ENCODE measurements around the gene PROM2.
A peak's percentile ranks its signal among the peaks of the same experiment; 100 is the strongest.

Gene PROM2, protein sequence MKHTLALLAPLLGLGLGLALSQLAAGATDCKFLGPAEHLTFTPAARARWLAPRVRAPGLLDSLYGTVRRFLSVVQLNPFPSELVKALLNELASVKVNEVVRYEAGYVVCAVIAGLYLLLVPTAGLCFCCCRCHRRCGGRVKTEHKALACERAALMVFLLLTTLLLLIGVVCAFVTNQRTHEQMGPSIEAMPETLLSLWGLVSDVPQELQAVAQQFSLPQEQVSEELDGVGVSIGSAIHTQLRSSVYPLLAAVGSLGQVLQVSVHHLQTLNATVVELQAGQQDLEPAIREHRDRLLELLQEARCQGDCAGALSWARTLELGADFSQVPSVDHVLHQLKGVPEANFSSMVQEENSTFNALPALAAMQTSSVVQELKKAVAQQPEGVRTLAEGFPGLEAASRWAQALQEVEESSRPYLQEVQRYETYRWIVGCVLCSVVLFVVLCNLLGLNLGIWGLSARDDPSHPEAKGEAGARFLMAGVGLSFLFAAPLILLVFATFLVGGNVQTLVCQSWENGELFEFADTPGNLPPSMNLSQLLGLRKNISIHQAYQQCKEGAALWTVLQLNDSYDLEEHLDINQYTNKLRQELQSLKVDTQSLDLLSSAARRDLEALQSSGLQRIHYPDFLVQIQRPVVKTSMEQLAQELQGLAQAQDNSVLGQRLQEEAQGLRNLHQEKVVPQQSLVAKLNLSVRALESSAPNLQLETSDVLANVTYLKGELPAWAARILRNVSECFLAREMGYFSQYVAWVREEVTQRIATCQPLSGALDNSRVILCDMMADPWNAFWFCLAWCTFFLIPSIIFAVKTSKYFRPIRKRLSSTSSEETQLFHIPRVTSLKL

DNA sequence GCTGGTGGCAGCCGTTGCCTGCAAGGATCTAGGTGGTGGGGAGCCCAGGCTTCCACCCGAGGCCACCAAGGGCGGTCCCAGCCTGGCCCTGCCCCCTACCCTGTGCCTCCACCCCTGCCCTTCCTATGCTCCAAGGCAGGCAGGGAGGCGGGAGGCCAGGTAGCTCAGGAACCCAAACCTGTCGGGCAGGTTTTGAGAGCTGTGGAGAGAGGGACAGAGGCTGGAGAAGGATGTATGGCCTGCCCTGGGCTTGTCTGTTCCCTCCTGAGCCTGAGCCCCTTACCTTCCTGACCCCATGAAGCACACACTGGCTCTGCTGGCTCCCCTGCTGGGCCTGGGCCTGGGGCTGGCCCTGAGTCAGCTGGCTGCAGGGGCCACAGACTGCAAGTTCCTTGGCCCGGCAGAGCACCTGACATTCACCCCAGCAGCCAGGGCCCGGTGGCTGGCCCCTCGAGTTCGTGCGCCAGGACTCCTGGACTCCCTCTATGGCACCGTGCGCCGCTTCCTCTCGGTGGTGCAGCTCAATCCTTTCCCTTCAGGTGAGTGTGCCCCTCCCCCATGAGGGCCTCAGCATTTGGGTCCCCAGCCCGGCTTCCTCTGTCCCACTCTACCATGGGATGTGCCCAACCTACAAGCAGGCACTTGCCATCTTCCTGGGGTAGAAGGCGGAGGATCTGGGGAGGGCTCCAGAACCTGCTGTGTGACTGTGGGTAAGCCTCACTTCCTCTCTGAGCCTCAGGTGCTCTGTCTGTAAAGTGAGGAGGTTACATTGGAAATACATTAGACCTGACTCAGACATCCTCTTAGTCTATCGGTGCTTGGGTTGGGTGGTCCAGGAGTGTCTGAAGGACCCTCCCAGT is at the start of gene PROM2:
PROM2 (plus strand) TSS at position 159 of the 860 bp plus-strand sequence; CDS start at position 296, 137 bp downstream.
- no peaks in the 10 kb centered on the region; the same call in 1 of the 2 replicates for H3K27me3 ChIP-seq (replicated peaks; ENCODE audit: control insufficient read depth, insufficient read depth, low read length)
- H3K36me3 ChIP-seq (ENCODE audit: control insufficient read depth, insufficient read depth, low read length): no peaks in the 10 kb centered on the region
- DNase-seq (ENCODE audit: extremely low read depth, insufficient read length): no peak
- TF ChIP-seq, protein P1, sequence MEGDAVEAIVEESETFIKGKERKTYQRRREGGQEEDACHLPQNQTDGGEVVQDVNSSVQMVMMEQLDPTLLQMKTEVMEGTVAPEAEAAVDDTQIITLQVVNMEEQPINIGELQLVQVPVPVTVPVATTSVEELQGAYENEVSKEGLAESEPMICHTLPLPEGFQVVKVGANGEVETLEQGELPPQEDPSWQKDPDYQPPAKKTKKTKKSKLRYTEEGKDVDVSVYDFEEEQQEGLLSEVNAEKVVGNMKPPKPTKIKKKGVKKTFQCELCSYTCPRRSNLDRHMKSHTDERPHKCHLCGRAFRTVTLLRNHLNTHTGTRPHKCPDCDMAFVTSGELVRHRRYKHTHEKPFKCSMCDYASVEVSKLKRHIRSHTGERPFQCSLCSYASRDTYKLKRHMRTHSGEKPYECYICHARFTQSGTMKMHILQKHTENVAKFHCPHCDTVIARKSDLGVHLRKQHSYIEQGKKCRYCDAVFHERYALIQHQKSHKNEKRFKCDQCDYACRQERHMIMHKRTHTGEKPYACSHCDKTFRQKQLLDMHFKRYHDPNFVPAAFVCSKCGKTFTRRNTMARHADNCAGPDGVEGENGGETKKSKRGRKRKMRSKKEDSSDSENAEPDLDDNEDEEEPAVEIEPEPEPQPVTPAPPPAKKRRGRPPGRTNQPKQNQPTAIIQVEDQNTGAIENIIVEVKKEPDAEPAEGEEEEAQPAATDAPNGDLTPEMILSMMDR (IDR thresholded peaks at IDR 0.05; ENCODE audit: insufficient read depth, low read length, poor library complexity, severe bottlenecking): no peak
- no peak within 1 kb of the TSS for H3K4me3 ChIP-seq (replicated peaks; ENCODE audit: low read depth, low read length)

DNA sequence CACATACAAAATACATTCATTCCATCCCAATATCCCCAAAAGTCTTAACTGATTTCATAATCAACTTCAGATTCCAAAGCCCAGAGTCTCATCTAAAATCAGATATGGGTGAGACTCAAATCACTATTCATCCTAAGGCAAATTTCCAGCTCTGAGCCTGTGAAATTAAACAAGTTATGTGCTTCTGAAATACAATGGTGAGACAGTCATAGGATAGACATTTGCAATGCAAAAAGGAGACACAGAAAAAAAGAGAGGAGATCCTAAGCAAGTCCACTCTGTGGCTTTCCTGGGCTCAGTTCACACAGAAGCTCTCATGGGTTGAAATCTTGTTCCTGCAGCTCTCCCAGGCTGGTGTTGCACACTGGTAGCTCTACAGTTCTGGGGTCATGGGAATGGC is 48.6 kb upstream of the PROM2 start:
- no peak for DNase-seq (ENCODE audit: extremely low read depth, insufficient read length)
- TF ChIP-seq, protein P1 (IDR thresholded peaks at IDR 0.05; ENCODE audit: insufficient read depth, low read length, poor library complexity, severe bottlenecking): no peak
- H3K4me3 ChIP-seq (replicated peaks; ENCODE audit: low read depth, low read length): no peak overlapping the region
- H3K27me3 ChIP-seq (replicated peaks; ENCODE audit: control insufficient read depth, insufficient read depth, low read length): no peaks in the 10 kb centered on the region
- no peaks in the 10 kb centered on the region for H3K36me3 ChIP-seq (ENCODE audit: control insufficient read depth, insufficient read depth, low read length)

DNA sequence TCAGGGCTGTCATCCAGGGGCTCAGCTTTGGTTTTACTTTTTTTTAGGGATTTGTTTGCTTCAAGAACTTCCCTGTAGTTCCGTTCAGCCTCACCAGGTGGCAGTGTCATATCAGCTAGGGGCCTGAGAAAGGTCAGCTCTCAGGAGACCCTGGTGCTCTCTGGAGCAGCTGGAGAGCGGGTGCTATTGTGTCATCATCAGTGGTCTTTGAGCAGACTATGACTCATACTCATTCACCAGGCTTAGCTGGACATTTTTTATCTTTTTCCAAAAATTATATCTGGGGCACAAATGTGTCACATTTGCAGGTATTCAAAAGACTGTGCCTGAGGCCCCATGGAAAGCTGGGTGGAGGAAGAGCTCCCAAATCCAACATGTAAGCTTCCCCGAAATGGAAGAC is 42.5 kb upstream of the PROM2 start:
- no peaks in the 10 kb centered on the region for H3K36me3 ChIP-seq (ENCODE audit: control insufficient read depth, insufficient read depth, low read length)
- TF ChIP-seq, protein P1 (IDR thresholded peaks at IDR 0.05; ENCODE audit: insufficient read depth, low read length, poor library complexity, severe bottlenecking): peak; percentile 88
- H3K4me3 ChIP-seq (replicated peaks; ENCODE audit: low read depth, low read length): no peak overlapping the region
- no peak for DNase-seq (ENCODE audit: extremely low read depth, insufficient read length)
- no peaks in the 10 kb centered on the region for H3K27me3 ChIP-seq (replicated peaks; ENCODE audit: control insufficient read depth, insufficient read depth, low read length)

DNA sequence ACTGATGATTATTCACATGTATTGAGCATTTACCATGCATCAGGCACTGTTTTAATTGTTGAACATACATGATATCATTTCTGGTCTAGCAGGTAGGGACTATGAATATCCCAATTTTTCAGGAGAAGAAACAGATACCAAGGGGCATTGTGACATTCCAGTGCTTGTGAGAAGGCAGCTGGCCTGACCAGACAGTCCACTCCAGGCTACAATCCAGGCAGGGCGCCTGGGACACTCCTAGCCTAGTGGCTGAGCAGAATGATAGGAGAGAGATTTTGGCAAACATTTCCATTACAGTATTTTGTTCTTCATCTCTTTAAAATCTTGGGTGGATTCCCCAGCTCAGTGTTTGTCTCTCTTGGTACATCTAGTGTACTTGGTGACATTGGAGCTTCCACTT is 42.0 kb upstream of the PROM2 start:
- DNase-seq (ENCODE audit: extremely low read depth, insufficient read length): no peak
- Histone ChIP-seq H3K36me3 (ENCODE audit: control insufficient read depth, insufficient read depth, low read length) (no peaks in the 10 kb centered on the region), H3K27me3 (replicated peaks; ENCODE audit: control insufficient read depth, insufficient read depth, low read length) (no peaks in the 10 kb centered on the region), H3K4me3 (replicated peaks; ENCODE audit: low read depth, low read length) (no peak overlapping the region)
- TF ChIP-seq, protein P1 (IDR thresholded peaks at IDR 0.05; ENCODE audit: insufficient read depth, low read length, poor library complexity, severe bottlenecking): no peak

DNA sequence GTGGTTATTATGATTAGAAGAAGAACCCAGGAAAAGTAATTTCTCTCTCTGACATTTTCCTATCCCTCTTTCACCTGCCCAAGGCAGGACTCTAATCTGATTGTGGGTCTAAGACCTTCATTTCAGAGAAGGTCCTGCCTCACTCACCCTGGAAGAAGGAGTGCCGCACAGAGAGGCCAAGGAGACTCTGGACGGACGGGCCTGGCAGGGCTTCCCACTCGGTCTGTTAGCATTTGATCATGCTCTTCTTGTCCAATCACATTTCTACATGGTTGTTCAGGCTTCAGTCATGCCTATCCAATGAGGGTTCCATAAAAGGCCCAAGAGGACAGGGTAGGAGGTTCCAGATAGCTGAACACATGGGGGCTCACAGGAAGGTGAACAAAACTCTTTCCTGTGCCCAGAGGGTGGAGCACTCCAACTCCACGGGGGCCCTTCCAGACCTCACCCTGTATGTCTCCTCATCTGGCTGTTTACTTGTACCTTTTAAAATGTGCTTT is 39.9 kb upstream of the PROM2 start:
- H3K4me3 ChIP-seq (replicated peaks; ENCODE audit: low read depth, low read length): no peak overlapping the region
- DNase-seq (ENCODE audit: extremely low read depth, insufficient read length): no peak
- H3K36me3 ChIP-seq (ENCODE audit: control insufficient read depth, insufficient read depth, low read length): no peaks in the 10 kb centered on the region
- H3K27me3 ChIP-seq (replicated peaks; ENCODE audit: control insufficient read depth, insufficient read depth, low read length): no peaks in the 10 kb centered on the region
- TF ChIP-seq, protein P1 (IDR thresholded peaks at IDR 0.05; ENCODE audit: insufficient read depth, low read length, poor library complexity, severe bottlenecking): no peak
